ENCODE measurements around the gene OSBP. TPM values are rescaled to one million over a fixed set of nuclear protein-coding genes. Genes with fewer than 3 reads are reported as not detected.

Gene OSBP
- total and polyA plus RNA-seq, 4 donors = 16.5 to 92.5 (median 36.5) TPM

- peaks cover 2 to 19% (median 9%) of the 10 kb centered on the region in 4 donors for H3K4me1 ChIP-seq (ENCODE audit: control insufficient read depth in 4 of 4, insufficient read depth in 4 of 4, low read length in 3 of 4)
- WGBS = 2% methylated on average over 34 of the region's 34 CpGs
- H3K9me3 ChIP-seq (ENCODE audit: control insufficient read depth in 4 of 4, low read length in 3 of 4) = no peaks in the 10 kb centered on the region
- peak overlapping the region; percentile 30 to 66 for H3K9ac ChIP-seq (ENCODE audit: low read depth in 1 of 2, low read length in 2 of 2)
- peak overlapping the region; percentile 56 to 62 (median 56) for H3K4me3 ChIP-seq (ENCODE audit: low read depth in 1 of 3, low read length in 3 of 3)
- H3K36me3 ChIP-seq (ENCODE audit: control insufficient read depth in 4 of 4, insufficient read depth in 3 of 4, low read depth in 1 of 4, low read length in 3 of 4) = no peaks in the 10 kb centered on the region
- TF ChIP-seq NR2F2 (IDR thresholded peaks at IDR 0.05) (no peak), SP1 (IDR thresholded peaks at IDR 0.05) (peak; percentile 8), TAF1 (conservative IDR thresholded peaks at IDR 0.05) (no peak), GABPA (IDR thresholded peaks at IDR 0.05 in 1 of 2, conservative IDR thresholded peaks at IDR 0.05 in 1 of 2) (no peak), HNF4A (conservative IDR thresholded peaks at IDR 0.05) (peak in 1 of 2 donors; percentile 11), ATF3 (IDR thresholded peaks at IDR 0.05) (peak; percentile 97), RAD21 (IDR thresholded peaks at IDR 0.05) (no peak), RXRA (IDR thresholded peaks at IDR 0.05) (no peak), JUND (IDR thresholded peaks at IDR 0.05) (peak in 1 of 2 donors; percentile 3), CTCF (IDR thresholded peaks at IDR 0.05; ENCODE audit: low read depth, low read length, missing input control) (no peak), FOXA1 (IDR thresholded peaks at IDR 0.05) (no peak), FOXA2 (IDR thresholded peaks at IDR 0.05) (no peak), YY1 (IDR thresholded peaks at IDR 0.05) (no peak), MAX (IDR thresholded peaks at IDR 0.05) (peak; percentile 83), HNF4G (IDR thresholded peaks at IDR 0.05) (no peak), ZBTB33 (IDR thresholded peaks at IDR 0.05) (no peak), REST (IDR thresholded peaks at IDR 0.05) (peak; percentile 8)
- H3K27ac ChIP-seq (ENCODE audit: low read depth in 1 of 2, low read length in 2 of 2) = peak overlapping the region; percentile 73 to 74
- peak; percentile 82 for DNase-seq (ENCODE audit: low spot score)
- H3K27me3 ChIP-seq (ENCODE audit: control insufficient read depth in 4 of 4, insufficient read depth in 4 of 4, low read length in 3 of 4) = no peaks in the 10 kb centered on the region
Observed at GRCh38 chr11:59550842-59551658, 64.5 kb downstream of the OSBP start.
